Measurements from ENCODE around the gene SYNGAP1. TPM values are rescaled to one million over a fixed set of nuclear protein-coding genes. Genes with fewer than 3 reads are reported as not detected.

The SYNGAP1 gene
- total and polyA plus RNA-seq, 9 of the 15 experiments (the other 6 are each of a cell fraction or from before 2014, with no cell fraction given): 0.01 to 22.8 (median 3.2) TPM

- peak; percentile 98 for TF ChIP-seq ZBTB7A (IDR thresholded peaks at IDR 0.05; ENCODE audit: borderline replicate concordance, control insufficient read depth, low read depth, low read length)
- TF ChIP-seq, protein P1, sequence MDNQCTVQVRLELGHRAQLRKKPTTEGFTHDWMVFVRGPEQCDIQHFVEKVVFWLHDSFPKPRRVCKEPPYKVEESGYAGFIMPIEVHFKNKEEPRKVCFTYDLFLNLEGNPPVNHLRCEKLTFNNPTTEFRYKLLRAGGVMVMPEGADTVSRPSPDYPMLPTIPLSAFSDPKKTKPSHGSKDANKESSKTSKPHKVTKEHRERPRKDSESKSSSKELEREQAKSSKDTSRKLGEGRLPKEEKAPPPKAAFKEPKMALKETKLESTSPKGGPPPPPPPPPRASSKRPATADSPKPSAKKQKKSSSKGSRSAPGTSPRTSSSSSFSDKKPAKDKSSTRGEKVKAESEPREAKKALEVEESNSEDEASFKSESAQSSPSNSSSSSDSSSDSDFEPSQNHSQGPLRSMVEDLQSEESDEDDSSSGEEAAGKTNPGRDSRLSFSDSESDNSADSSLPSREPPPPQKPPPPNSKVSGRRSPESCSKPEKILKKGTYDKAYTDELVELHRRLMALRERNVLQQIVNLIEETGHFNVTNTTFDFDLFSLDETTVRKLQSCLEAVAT (IDR thresholded peaks at IDR 0.05): peak in 1 of 2 experiments; percentile 99; a peak in 2 of 4 replicates
These were observed 1.8 kb upstream of the SYNGAP1 start, which contains the start of gene CUTA (continued) for GRCh38 chr6:33417903-33418689.

GRCh38 chr6:33418690-33419291 is 1.1 kb upstream of the SYNGAP1 start:
- intact Hi-C loops (cut with micrococcal nuclease) (loop anchor here (1.0 to 2.0 kb wide), 4 partner anchors 8 to 214 kb away; partner anchors contain the start of genes B3GALT4, HSD17B8 and KIFC1), in situ Hi-C loops (cut with MboI) (no loop called here)
- Histone ChIP-seq H3K27ac (ENCODE audit: extremely low read depth, low read depth, low read length) (peak overlapping the region; percentile 95), H3K9ac (ENCODE audit: insufficient read depth in 1 of 2, low read depth in 2 of 2, low read length in 2 of 2) (peak overlapping the region; percentile 82; a peak in 3 of 4 replicates), H3K79me2 (ENCODE audit: control insufficient read depth, insufficient read depth, low read length) (peaks cover 36% of the 10 kb centered on the region), H3K4me3 (peak overlapping the region; percentile 84), H3K27me3 (ENCODE audit: control insufficient read depth in 2 of 2, insufficient read depth in 2 of 2, low read length in 2 of 2) (no peaks in the 10 kb centered on the region), H3K9me3 (replicated peaks; ENCODE audit: control insufficient read depth, insufficient read depth, low read depth, low read length) (no peaks in the 10 kb centered on the region), H2AFZ (ENCODE audit: low read depth, low read length) (peak overlapping the region; percentile 81), H3K4me1 (replicated peaks in 1 of 2; ENCODE audit: control insufficient read depth in 2 of 2, insufficient read depth in 2 of 2, low read length in 2 of 2) (peaks cover 41 to 43% of the 10 kb centered on the region in 2 experiments), H3K36me3 (ENCODE audit: control insufficient read depth, insufficient read depth, low read length) (peaks cover 33% of the 10 kb centered on the region; the same call in 2 of the 3 replicates), H3K9me1 (ENCODE audit: control insufficient read depth, insufficient read depth, low read length) (no peaks in the 10 kb centered on the region), H4K20me1 (replicated peaks; ENCODE audit: control insufficient read depth, insufficient read depth, low read length) (peaks cover 5% of the 10 kb centered on the region), H3K4me2 (ENCODE audit: insufficient read depth, low read length) (peak overlapping the region; percentile 91)
- FAIRE-seq (no peak), ATAC-seq (peak; percentile 2), DNase-seq (ENCODE audit: extremely low read depth in 1 of 4, low spot score in 3 of 4) (peak; percentile 48 to 84 (median 54))
- ChIA-PET CTCF (ENCODE audit: low intra/inter-chr PET ratio) (interaction anchor here (1.8 kb wide), 1 partner anchor 139 kb away, joined by 5 read pairs; no protein-coding TSS in a partner anchor), POLR2A (interaction anchor here (0.6 to 1.7 kb wide), 12 partner anchors 8 to 717 kb away, joined by 3 to 10 read pairs (median 4); partner anchors contain the start of genes KIFC1, PFDN6, WDR46 and ZBTB22)
- BruUV-seq (replicated peaks): TSS peak; percentile 84
- 8% methylated on average over 8 of the region's 8 CpGs for WGBS (ENCODE audit: insufficient coverage, low coverage, missing lambda C conversion rate)
- TF ChIP-seq ZBTB7A (IDR thresholded peaks at IDR 0.05; ENCODE audit: borderline replicate concordance, control insufficient read depth, low read depth, low read length) (no peak), KAT2B (IDR thresholded peaks at IDR 0.05; ENCODE audit: low read depth, low read length) (no peak), EP400 (IDR thresholded peaks at IDR 0.05) (no peak), POLR2AphosphoS5 (IDR thresholded peaks at IDR 0.05; ENCODE audit: control insufficient read depth, insufficient read depth, low read depth, low read length) (no peak), SRSF9 (IDR thresholded peaks at IDR 0.05; ENCODE audit: borderline replicate concordance, low read depth, low read length) (no peak), KAT7 (CRISPR knock-in tag; IDR thresholded peaks at IDR 0.05; ENCODE audit: borderline replicate concordance) (no peak), JUN (IDR thresholded peaks at IDR 0.05; ENCODE audit: borderline replicate concordance, low read depth, low read length) (peak; percentile 89), JUN (CRISPR knock-in tag; IDR thresholded peaks at IDR 0.05; ENCODE audit: borderline replicate concordance) (no peak), ATF4 (CRISPR knock-in tag; IDR thresholded peaks at IDR 0.05) (peak; percentile 35; the same call in 1 of the 2 replicates), FOXP4 (CRISPR knock-in tag; IDR thresholded peaks at IDR 0.05; ENCODE audit: borderline replicate concordance) (no peak; the same call in 1 of the 2 replicates)
